ES-I3 (cell line): ENCODE data around the gene NCS1.

Experiments
- H3K36me3 ChIP-seq: 2 replicates; pipeline ENCODE4 v1.6.1; 2013; ENCODE audit warnings: mild to moderate bottlenecking, low read length, control low read depth, moderate library complexity; ENCODE audit not compliant: insufficient read depth
- H3K4me1 ChIP-seq: 2 replicates; pipeline ENCODE4 v1.6.1; 2013; ENCODE audit warnings: mild to moderate bottlenecking, control low read depth, low read length; ENCODE audit not compliant: insufficient read depth
- H3K9ac ChIP-seq: 2 replicates; pipeline ENCODE4 v1.6.1; 2013; ENCODE audit warnings: low read depth, mild to moderate bottlenecking, low read length, moderate library complexity
- H3K9me3 ChIP-seq: 2 replicates; pipeline ENCODE4 v1.6.1; 2013; ENCODE audit warnings: mild to moderate bottlenecking, low read length, moderate library complexity; ENCODE audit not compliant: control insufficient read depth, insufficient read depth

NCS1 gene

DNA sequence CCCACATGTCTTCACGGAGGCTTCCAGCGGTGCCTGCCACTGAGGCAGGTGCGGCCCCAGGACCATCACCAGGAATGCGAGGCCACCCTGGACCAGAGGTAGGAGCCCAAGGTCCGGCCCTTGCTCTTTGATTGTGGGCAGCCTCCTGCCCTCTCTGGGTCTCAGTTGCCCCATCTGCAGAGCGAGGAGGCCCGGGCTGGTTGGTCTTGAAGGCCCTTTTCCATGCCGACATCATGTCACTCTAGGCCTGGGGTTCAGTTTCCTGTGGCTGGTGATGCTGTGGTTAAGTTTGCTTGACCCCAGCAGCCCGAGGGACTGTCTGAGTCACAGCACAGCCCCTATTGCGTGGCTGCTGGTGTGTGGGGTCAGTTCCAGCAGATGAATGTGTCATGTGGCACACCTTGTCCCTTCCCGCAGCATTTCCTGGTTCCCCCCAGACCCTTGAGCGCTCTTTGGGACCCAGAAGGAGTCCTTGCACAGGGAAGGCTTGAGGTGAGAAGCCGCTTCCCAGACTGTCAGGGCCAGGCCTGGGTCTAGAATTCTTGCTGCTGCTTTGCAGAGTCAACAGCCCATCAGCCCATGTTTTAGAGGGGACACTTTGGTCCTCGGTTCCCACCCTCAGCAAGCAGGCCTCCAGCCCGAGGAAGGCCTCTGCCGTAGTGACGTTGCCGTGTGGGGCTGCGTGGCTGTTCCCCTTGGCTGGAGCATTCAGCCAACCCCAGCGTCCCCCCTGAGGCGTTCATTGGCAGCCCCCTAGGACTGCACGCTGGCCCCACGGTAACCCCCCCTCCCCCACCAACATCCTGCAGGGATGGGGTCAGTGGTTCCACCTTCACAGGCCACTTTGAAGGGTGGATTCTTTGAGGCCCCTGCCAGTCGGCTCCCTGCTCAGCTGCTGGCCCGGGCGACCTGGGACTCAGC, 62.4 kb downstream of the NCS1 start:
- H3K9me3 ChIP-seq = no peaks in the 10 kb centered on the region
- no peak overlapping the region for H3K9ac ChIP-seq
- peaks cover 7% of the 10 kb centered on the region; the same call in 1 of the 2 replicates for H3K4me1 ChIP-seq
- H3K36me3 ChIP-seq = no peaks in the 10 kb centered on the region; the same call in 1 of the 2 replicates

DNA sequence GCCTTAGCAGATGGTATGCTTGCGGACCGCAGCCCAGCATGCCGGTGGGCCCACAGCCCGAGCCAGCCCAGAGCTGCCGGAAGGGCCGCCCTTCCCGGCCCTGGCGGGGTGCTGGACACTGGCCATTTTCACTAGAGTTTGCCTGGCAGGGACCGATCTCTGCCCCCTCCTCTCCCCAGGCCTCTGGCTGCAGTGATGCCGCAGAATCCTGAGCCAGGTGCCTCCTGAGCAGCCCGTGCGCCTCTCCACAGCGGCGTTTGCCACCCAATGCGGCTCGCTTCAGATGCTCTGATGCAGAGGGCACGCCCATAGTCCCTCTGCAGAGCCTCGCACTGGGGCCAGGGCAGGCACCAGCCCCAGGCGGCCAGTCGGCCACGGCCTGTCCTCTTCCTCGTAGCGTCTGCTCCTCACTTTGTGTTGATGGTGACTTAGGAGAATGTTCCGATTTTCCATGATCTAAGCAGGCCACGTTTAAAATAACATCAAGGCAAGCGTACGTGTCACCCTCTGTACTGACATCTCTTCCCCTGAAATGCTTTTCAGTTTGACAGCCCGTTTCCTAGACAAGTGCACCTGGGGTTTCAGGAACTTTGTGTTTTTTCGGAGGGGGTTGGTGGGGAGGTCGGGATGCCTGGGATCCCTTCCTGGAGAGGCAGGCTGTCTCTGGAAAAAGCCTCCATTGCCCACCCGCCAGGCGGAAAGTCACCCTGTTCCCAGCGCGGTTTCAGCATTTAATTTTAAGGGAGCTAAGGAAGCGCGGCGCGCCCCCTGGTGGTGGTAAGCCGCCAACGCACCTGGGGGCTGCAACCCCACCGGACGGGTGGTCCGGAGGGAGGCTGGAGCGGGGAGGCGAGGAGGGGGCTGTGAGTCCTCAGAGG, 63.6 kb downstream of the NCS1 start:
- Histone ChIP-seq H3K4me1 (peaks cover 13% of the 10 kb centered on the region; the same call in 1 of the 2 replicates), H3K9ac (no peak overlapping the region), H3K36me3 (no peaks in the 10 kb centered on the region; the same call in 1 of the 2 replicates), H3K9me3 (no peaks in the 10 kb centered on the region)

DNA sequence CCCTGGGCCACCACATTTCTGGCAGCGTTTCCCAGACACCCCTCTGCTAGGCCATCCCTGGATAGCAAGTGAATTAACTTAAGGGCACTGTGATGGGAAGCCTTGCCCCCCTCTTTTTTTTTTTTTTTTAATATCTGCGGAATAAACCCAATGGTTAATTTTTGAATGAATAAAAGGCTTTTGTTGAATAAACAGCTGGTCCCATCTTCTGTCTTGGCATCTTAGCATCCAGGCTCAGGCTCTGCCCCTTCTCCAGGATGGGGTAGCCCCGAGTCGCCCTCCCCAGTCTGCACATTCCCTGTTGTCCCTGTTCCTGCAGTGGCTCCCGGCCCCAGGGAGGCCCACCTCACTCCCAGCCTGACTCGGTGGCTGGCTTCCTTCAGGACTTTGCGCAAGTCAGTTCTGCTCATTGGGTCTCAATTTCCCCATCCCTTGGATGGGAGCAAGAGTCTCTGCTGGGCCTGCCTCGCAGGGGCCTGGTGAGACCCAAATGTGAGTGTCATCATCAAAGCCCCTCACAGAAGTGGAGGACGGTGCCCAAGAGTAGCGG, 64.3 kb downstream of the NCS1 start:
- peaks cover 14% of the 10 kb centered on the region; the same call in 1 of the 2 replicates for H3K4me1 ChIP-seq
- H3K36me3 ChIP-seq = no peaks in the 10 kb centered on the region; the same call in 1 of the 2 replicates
- no peaks in the 10 kb centered on the region for H3K9me3 ChIP-seq
- H3K9ac ChIP-seq = no peak overlapping the region

DNA sequence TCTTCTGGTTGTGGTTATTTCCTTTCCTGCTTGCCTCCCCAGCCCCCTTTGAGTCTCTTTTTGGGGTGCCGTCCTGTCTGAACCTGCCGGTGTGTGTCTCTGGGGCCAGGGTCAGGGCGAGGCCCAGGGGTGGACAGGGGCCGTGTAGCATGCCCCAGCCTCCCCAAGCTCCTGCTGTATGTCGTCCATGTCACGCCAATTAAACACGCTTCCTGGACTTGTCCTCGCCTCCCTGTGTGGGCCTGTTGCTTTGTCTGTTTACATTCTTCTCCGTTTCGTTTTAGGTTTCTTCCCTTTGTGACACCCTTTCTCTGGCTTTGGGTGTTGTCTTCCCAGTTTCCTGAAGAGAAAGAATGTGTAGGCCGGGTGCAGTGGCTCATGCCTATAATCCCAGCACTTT, 64.9 kb downstream of the NCS1 start:
- H3K4me1 ChIP-seq = peaks cover 14% of the 10 kb centered on the region; the same call in 1 of the 2 replicates
- H3K9ac ChIP-seq = no peak overlapping the region
- no peaks in the 10 kb centered on the region for H3K9me3 ChIP-seq
- no peaks in the 10 kb centered on the region; the same call in 1 of the 2 replicates for H3K36me3 ChIP-seq

DNA sequence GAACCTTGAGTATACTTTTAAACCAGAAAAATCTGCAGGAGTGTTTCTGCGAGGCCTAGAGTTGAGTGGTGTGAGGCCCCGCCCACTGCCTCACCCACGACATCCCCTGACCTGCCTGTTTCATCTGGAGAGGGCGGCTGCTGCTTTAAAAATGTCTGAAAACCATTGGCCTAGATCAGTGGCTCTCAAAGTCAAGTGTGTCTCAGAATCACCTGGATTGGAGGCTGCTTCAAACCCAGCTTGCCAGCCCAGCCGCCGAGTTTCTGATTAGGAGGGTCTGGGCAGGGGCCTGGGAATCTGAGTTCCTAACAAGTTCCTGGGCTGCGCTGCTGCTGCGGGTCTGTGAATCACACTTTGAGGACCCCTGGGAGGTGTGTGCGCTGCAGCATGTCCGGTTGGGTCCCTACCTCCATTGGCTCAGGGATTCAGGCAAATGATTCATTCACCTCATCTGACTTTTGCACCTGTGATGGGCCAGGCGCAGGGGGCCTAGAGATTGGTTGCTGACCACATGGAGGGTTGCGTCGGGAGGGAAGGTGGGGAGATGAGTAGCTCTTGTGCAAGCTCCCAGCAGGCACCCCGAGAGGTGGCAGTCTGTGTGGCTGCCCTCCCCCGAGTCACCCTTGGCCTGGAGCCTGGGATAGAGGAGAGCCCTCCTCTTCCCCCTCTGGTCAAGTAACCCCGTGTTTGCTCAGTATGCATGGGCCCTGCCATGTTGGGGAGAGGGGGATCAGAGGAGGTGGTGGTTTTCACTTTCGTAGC, 65.7 kb downstream of the NCS1 start:
- Histone ChIP-seq H3K9me3 (no peaks in the 10 kb centered on the region), H3K9ac (no peak overlapping the region), H3K36me3 (no peaks in the 10 kb centered on the region; the same call in 1 of the 2 replicates), H3K4me1 (peaks cover 14% of the 10 kb centered on the region; the same call in 1 of the 2 replicates)

DNA sequence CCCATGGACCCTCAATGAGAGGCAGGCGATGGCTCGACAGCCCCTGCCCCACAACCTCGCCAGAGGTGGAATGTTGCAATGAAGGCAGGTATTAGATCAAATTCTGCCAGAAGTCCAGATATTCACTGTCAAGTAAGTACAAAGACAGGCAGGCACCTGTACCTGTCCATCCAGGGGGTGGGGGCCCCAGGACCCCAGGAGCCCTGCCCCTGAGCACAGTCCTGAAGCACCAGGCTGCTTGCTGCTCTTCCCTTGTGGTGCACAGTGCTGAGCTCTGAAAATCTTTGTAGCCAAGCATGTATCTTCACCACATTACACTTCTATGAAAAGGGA, 67.1 kb downstream of the NCS1 start:
- Histone ChIP-seq H3K9me3 (no peaks in the 10 kb centered on the region), H3K9ac (no peak overlapping the region), H3K36me3 (no peaks in the 10 kb centered on the region), H3K4me1 (peaks cover 14% of the 10 kb centered on the region; the same call in 1 of the 2 replicates)

DNA sequence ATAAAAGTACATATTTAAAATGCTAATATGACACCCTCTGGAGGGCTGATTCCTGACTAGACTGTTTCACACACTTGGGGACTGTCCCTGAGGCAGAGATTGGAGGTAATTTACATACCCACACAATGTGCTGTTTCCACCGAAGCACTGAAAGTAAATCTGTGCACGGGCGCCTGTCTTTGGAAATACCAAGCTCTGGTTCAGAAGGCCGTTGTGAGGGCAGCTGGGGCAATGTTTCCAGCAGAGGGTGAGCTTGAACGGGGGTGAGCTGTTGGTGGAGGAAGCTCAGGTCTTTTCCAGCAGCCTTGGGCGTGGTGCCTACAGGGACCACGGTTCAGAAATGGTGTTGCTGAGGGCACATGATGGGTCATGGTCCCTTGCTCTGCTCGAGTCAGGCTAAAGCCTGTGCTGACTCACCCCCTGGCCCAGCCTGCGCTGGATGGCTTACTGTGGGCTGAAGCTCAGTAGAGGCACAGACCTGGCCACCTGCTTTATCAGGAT, 67.6 kb downstream of the NCS1 start:
- no peaks in the 10 kb centered on the region for H3K36me3 ChIP-seq
- H3K9ac ChIP-seq = no peak overlapping the region
- H3K4me1 ChIP-seq = peaks cover 14% of the 10 kb centered on the region; the same call in 1 of the 2 replicates
- no peaks in the 10 kb centered on the region for H3K9me3 ChIP-seq

DNA sequence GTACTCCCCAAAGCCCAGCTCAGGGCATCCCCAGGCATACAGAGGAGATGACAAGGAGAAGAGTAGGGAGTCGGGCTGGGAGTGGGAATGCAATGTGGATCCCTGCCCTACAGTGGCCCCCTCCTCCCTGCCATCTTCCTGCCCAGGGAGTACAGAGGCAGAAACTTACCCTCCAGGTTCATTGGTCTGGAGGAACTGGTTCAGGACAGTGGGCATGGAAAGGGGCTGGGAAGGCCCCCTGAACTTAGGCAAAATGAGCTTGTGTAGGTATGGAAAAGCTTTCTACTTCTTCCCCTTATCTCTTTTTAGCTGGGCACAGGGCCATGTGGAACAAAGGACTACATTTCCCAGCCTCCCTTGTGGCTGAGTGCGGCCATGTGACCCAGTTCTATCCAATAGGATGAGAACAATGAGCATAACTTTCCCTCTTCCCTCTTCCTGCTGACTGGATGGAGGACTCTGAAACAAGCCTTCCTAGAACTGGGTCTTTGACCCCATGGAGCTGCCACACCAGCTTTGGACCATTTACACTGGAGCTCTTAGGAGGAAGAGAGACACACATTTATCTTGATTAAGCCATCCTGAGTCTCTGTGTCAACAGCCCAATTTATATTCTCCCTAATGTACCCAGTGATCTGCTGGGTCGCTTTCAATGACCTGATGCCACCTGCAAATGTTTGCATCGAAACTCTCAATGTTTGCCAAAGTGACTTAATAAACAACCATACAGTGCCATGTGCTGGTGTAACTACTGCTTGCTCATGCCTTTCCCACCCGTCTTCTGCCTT, 68.4 kb downstream of the NCS1 start:
- Histone ChIP-seq H3K9me3 (no peaks in the 10 kb centered on the region), H3K9ac (no peak overlapping the region), H3K36me3 (no peaks in the 10 kb centered on the region), H3K4me1 (peaks cover 14% of the 10 kb centered on the region; the same call in 1 of the 2 replicates)

DNA sequence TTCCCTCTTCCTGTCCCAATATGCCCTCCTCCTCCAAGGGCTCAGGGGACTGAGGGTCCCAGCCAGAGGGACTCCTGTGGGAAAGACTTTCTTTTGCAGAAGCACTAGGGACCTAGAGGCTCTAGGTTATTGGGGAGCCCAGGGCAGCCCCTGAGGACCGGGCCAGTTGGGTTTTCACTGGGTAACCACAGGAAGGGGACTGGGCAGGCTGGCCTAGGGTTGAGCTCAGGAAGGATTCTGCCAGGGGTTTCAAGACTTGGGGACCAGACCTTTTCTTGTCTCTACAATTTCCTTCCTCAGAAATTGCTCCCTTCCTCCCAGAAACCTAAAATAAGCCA, 69.0 kb downstream of the NCS1 start:
- H3K9me3 ChIP-seq = no peaks in the 10 kb centered on the region
- H3K9ac ChIP-seq = no peak overlapping the region
- H3K36me3 ChIP-seq = no peaks in the 10 kb centered on the region
- H3K4me1 ChIP-seq = peaks cover 14% of the 10 kb centered on the region; the same call in 1 of the 2 replicates

DNA sequence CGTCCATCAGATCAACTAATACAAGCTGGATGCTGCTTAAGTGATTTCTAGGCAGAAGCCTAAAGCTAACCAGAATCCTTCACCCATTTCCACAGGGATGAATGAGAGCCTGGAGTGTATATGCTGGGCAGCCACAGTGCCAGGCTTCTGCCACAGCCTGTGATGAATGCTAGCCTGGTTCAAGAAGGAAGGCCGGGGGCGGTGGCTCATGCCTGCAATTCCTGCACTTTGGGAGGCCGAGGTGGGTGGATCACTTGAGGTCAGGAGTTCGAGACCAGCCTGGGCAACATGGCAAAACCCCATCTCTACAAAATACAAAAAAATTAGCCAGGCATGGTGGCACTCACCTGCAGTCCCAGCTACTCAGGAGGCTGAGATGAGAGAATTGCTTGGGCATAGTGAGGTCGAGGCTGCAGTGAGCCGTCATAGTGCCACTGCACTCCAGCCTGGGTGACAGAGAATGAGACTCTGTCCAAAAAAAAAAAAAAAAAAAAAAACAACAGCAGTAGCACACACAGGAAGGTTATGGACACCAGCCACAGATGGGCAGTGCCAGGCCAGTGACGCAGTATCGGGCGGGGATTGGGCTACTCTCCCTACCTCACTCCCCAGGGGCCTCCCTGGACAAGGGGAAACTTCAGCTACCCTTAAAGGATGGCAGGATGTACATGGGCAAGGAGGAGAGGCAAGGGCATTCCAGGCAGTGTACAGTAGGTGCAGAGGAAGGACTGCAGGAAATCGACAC, 70.2 kb downstream of the NCS1 start:
- no peaks in the 10 kb centered on the region for H3K36me3 ChIP-seq
- H3K9me3 ChIP-seq = no peaks in the 10 kb centered on the region
- 0 out of 2 replicates have a peak overlapping the region, but pooled peaks have one; percentile 1 for H3K9ac ChIP-seq
- peaks cover 13% of the 10 kb centered on the region; the same call in 1 of the 2 replicates for H3K4me1 ChIP-seq

DNA sequence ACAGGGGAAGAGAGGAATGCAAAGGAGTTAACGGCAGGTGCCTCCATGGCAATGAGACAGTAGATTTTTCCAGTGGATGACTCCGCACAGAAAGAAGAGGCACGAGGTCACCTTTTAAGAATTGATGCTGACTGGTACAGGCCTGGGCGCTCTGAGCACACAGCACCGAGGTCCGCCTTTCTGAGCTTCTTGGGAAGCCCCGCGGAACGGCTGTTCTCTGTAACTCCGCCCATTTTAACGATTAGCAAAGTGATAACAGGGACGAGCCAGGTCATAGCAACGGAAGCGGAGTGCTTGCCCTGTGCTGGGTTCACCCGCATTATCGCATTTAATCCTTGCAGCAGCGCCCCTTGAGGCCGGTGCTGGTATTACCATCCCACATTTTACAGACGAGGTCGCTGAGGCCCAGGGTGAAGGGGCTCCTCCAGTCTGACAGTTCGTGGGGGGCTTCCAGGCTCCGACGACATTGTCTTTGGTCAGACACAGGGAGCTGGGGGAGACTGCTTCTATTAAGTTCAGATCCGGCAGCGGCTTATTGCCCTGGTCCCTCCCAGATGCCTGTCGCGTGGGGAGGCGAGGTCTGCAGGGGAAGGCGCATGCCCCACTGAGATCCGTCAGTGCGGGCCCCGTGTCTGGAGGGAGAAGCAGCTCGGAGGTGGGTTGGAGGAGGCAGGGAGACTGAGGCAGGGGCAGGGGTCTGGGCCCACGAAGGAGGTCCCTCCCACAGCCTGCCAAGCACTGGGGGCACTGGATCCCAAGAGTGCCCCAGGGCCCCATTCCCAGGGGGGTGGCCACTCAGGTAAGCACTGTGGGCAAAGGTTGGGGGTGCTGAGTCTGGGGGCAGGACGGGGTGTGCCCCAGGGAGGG, 71.0 kb downstream of the NCS1 start:
- no peaks in the 10 kb centered on the region for H3K36me3 ChIP-seq
- 0 out of 2 replicates have a peak overlapping the region, but pooled peaks have one; percentile 1 for H3K9ac ChIP-seq
- H3K9me3 ChIP-seq = no peaks in the 10 kb centered on the region
- peaks cover 7% of the 10 kb centered on the region; the same call in 1 of the 2 replicates for H3K4me1 ChIP-seq

DNA sequence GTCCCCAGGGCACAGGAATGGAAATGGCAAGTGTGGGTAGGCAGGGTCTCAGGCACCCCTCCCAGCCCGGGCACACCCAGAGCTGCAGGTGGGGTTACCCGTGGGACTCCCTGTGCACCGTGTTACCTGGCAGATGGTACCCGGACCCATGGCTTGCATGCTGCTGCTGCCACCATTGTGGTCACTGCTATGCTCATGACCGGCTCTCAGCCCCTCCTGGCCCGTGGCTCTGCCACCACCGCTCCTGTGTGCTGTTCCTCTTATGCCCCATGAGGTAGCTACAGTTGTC, 71.6 kb downstream of the NCS1 start:
- no peaks in the 10 kb centered on the region for H3K9me3 ChIP-seq
- no peak overlapping the region for H3K9ac ChIP-seq
- peaks cover 7% of the 10 kb centered on the region; the same call in 1 of the 2 replicates for H3K4me1 ChIP-seq
- no peaks in the 10 kb centered on the region for H3K36me3 ChIP-seq
